ENCODE results near the gene LNPEP.

DNA sequence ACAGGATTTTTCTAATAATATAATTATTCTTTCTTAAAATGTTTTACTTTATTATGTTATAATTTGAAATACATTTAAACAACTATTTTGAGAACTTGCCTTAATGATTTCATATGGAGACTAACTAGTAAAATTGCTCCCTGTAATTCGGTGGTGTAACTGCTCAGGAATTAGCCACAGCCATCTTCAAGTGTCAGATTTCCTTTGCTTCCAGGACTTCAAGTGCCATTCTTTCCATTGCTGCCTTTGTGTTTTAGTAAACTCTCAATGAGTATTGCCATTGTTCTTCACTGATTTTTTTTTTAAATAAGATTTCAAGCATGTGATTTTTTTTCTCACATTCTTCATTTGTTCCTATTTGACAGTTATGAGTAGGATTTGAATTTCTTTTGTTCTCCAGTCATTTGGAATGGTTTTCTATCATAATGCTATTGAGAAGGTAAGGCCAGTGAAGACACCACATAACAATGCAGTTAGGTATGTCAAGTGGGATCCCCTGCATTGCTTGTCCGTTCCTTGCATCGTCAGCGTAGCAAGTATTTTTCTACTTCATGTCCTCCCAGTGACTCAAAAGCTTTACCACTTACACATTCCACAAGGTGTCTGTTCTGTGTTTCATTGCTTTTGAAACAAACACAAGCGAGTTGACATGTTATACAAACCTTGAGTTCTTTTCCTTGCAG lies 83.7 kb downstream of the LNPEP start:
- TF ChIP-seq EZH2 (IDR thresholded peaks at IDR 0.05; ENCODE audit: borderline replicate concordance, insufficient read depth, low read depth, low read length, poor library complexity, severe bottlenecking) (no peak), CTCF (IDR thresholded peaks at IDR 0.05) (no peak)

Data from B cell (primary cell).